Measurements from ENCODE around the gene RING1.
A peak's percentile ranks its signal among the peaks of the same experiment; 100 is the strongest.

RING1 gene

DNA sequence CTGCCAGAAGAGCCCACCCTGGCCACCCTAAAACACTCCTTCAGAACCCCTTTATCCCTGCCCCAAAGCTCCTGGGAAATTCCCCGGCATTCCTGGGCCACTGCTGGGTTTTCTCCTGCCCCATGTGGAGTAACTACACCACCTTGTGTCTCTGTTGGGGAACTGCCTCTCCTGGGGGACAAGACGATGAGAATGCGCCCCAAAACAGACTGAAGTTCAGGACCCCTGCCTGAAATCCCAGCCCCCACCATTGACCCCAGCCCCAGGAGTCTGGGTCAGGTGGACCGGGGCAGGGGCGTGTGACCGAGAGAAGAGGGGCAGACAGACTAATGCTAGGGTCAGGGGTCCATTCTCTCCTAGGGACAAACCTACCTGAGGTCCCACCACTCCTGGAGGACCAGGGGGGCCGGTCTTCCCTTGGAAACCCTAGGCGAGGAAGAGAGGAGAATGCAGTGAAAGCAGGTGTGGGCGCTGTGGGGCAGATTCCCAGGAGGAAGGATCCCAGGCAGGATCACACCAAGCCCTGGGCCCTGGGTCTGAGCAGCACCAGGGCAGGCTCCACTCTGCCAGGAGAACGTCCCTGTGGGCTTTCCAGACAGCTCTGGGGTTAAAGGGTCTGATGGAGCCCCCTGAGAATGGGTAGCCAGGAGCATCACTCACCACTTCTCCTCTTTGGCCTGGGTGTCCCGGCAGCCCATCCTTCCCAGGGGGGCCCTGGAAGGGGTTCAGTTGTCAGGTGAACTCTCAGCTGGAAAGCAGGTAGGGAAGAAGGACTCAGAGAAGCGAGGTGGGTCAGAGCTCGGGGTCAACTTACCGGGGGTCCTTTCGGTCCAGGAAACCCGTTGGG is 35.4 kb upstream of the RING1 start:
- DNase-seq, result peak; percentile 21 to 50

DNA sequence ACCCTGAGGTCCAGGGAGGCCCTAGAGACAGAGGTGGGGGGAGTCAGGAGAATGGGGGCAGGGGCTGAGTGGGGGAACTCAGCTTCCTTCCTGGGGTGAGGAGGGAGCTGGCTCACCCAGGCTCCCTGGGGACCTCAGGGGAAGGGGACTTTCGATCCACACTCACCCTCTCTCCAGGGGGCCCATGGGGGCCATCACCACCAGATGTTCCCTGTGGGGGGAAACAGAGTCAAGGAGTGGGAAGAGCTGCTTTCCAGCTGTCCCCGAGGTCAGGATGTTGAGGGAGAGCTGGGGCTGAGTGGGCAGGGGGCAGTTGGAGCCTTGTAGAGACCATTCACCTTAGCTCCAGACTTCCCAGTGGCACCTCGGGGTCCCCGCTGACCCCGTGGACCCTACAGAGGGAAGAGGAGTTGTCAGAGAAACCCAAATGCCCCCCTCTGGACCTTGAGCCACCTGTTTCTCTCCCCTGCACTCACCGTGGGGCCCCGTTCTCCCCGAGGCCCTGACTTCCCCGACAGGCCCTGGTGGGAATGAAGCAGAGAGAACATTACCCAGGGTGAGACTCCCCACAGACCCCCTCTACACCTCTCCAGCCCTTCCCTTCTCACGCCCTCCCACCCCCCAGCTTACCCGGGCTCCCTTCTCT is 34.6 kb upstream of the RING1 start:
- DNase-seq, result no peak

DNA sequence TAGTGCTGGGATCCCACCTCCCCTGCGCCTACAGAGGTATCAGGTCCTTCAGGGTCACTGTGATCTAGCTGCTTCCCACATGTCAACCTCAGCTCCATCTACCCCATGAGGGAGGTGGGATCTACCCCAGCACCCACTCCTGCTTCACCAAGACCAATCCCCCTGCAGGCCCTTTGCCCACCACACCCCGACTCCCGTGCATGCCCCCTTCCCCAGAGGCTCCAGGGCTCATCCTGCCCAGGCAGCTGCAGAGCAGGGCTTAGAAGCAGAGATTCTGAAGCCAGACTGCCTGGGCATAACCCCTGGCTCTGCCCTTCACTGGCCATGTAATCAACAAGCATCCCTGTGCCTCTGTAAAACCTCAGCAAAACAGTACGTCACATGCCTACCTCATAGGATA is 33.5 kb upstream of the RING1 start:
- DNase-seq, result no peak

DNA sequence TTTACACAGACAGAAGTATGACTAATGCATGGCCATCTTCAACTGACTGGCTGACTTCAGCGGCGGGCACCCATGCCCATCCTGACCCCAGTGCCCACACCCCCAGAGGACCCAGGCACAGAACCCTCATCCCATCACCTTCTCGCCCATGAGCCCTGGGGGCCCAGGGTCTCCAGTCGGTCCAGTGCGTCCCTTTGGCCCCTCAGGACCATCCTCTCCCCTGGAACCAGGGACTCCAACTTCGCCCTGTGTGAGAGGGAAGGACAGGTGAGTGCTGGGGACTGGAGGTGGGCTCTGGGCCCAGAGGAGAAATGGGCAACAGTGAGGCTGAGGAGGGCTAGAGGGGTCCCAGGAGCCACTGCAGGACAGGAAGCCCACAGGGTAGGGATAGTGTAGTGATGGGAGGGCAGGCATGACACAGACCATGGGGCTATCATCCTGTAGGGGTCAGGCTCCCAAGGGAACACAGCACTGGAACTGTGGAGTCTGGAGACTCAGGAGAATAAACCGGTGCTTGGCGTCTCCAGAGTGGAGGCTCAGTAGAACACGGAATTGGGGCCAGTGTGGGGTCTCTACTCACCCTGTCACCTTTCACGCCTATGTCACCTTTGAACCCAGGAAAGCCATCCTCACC is 32.7 kb upstream of the RING1 start:
- no peak for DNase-seq

DNA sequence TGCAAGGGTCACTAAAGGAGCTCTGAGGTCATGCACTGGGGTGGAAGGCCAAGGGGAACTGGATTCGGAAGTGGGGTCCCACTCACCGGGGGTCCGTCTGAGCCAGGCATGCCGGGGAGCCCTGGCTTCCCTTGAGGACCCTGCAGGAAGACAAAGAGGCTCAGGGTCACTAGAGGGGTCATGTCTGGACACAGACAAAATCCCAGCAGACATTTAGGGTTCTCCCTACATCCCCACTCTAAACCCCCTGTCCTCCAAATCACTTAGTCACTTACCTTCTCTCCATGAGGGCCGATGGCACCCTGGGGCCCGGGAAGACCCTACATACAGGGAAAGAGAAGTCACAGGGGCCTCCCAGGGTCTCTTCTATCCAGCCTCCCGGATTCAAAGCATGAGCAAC is 31.4 kb upstream of the RING1 start:
- DNase-seq, result no peak

DNA sequence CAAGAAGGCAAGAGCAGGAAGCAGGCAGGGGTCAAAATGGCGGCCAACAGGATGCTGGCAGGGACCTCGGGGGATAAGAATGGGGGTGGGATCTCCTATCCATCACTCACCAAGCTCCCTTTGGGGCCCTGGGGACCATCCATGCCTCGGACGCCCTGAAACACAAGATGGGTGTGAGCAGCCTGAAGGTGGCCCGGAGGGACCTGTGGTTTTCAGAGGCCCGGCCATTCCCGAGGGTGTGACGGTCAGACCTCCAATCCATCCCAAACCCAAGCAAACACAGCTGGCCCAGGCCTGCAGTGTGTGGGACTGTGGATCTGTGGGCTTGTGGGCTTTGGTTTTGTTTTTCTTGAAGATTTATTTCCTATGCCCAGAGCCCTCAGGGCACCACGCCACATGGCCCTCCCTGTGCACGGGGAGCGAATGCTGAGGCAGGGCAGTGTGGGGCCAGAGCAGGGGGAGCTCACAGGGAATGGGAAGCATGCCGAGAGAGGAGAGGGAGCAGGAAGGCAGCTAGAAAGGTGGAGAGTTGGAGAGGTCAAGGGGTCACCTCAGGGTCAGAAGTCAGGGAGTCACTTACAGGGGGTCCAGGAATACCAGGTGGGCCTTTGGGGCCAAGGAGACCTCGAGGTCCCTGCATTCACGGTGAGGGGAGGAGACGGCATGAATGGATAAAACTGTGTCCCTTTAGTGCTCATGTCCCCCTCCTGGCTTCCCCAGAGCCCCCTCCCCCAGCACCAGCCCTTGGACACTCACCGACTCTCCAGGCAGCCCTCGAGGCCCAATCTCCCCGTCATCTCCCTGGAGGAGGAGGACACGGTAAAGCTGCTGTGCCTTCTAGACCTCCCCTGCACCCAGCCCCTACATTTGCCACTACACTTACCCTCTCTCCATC is 30.5 kb upstream of the RING1 start:
- no peak for DNase-seq

DNA sequence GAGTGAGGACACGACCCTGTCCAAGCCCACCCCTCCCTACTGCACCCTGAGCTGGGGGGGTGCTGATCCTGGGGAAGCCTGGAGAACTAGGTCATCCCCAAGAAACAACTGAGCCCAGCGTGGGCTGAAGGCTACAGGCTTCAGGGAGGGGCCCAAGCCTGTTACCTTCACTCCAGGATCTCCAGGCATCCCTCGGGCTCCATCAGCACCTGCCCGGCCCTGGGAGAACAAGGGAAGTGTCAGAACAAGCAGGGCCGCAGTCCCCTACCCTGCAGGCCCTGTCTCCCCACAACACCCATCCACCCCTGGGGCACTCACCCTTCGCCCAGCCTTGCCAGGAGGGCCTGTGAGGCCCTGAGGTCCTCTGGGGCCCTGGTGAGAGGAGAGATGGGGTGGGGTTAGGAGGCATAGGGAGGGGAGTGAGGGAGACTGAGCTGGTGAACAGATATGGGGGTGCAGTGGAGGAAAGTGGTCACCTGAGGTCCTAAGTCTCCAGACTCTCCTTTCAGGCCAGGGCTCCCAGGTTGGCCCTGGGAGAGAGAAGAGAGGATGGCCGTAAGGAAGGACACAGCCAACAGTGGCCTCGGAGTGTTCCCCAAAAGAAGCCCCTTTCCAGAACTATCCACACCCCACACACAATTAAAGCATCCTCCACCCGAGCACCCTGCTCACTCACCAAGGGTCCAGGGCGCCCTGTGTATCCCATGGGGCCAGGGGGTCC is 29.4 kb upstream of the RING1 start:
- DNase-seq, result no peak

DNA sequence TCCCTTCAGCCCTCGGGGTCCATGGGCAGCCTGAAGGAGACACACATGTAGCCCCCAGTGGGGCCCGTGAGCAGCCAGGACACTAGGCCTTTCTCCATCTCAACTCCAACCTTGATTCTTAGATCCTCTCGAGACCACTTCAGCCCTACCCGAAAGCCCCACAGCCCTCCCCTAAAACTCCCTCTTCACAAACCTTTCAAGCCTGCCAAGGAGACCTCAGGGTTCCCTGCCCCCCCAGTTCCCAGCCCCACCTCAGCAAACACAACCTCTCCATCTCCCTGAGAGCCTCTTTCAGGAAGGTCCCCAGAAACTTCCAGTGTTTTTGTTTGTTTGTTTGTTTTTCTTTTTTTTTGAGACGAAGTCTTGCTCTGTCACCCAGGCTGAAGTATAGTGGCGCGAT is 27.2 kb upstream of the RING1 start:
- no peak for DNase-seq

DNA sequence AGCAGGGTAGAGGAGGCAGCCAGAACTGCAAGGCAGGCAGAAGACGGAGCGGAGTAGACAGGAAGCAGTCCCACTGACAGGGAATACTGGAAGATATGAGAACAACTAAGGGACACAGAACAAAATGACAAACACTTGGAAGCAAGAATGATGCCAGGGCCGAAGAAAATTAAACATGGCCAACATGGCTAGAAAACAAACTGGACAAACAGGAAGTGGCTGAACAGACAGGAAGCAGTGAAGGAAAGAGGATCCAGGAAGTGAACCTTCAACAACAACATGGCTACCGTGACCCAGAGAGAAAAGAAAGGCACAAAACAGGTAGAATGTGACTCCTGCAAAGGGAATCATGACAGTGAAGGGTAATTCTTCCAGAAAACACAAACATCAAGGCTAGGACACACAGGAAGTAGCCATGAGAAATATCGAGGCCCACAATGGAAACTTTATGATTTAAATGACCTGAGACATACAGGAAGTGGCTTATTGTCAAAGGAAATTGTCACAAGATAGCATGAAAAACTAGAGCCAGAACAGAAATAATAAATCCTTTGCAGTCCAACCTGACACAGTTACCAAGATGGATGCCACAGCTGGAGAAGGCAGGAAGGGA is 25.1 kb upstream of the RING1 start:
- peak in 1 of 2 donors; percentile 15 for DNase-seq

DNA sequence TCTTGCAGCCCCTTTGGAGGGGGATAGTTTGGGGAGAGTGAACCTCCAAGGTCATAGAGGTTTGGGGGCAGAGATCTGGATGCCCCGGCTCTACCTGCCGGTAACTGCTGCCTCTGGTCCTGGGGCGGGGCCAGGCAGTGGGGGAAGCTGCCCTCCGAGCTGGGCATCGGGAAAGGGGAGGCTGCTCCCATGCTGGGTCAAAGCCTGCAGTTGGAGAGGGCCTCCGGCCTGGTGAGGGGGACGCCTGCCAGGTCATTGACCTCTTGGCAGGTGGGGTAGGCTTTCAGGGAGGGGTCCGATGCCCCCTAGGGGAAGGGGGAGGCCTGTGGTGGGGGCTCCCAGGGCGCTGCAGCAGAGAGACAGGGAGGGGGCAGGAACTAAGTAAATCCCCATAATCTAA is 23.1 kb upstream of the RING1 start:
- DNase-seq, result no peak

DNA sequence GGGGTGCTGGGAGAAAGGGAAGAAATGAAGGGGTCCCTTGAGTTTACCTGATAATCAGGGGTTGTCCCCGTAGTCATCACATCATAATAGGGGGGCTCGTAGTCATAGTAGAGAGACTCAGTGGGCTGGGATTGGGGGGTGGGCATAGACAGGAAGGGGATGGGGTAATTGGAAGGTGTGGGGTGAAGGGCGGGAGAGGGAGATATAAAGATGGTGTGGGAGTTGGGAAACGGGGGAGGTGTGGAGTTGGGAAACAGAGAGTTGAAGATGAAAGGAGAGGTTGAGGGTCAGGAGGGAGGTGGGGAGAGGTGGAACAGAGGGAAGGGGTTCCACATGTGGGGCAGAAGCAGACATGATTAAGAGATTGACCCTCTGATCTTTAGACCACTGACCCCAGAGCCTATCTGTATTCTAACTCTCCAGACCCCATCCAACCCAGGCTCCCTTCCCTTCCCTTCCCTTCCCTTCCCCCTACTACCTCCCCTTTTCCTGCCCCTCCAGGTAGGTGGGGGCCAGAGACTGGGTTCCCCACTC is 22.6 kb upstream of the RING1 start:
- DNase-seq, result no peak

DNA sequence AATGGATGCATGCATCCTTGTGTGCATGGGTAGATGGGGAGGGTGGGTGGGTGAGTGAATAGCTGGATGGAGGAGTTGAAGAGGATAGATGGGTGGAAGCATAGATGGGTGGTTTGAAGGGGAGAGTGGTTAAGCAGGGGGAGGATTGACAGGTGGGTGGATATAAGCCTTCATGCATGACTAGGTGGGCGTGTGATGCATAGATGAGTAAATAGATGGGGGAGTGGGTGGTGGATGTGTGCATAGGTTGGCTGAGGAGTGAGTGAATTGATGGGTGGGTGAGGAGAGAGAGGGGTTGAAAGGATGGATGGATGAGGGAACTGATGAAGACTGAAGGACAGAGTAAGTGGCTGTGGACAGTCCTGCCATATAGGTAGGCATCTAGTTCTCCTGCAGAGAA is 20.5 kb upstream of the RING1 start:
- DNase-seq, result no peak

DNA sequence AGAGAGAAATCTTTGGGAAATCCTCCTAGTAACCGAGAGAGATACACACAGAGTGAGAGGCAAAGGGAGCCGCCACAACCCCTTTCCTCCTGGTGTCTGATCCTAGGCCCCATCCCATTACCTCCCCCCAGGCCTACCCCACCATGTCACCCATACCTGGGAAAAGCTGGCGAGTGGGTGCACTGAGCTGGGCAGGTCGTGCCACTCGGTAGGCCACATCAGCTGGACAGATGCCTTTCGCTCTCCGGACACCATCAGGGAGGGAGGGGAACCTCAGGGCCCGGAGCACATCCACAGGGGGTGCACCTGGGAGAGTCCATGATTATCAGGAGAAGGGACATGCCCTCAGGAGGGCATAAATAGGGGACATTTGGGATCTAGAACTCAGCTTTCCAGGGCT is 19.1 kb upstream of the RING1 start:
- DNase-seq, result no peak

DNA sequence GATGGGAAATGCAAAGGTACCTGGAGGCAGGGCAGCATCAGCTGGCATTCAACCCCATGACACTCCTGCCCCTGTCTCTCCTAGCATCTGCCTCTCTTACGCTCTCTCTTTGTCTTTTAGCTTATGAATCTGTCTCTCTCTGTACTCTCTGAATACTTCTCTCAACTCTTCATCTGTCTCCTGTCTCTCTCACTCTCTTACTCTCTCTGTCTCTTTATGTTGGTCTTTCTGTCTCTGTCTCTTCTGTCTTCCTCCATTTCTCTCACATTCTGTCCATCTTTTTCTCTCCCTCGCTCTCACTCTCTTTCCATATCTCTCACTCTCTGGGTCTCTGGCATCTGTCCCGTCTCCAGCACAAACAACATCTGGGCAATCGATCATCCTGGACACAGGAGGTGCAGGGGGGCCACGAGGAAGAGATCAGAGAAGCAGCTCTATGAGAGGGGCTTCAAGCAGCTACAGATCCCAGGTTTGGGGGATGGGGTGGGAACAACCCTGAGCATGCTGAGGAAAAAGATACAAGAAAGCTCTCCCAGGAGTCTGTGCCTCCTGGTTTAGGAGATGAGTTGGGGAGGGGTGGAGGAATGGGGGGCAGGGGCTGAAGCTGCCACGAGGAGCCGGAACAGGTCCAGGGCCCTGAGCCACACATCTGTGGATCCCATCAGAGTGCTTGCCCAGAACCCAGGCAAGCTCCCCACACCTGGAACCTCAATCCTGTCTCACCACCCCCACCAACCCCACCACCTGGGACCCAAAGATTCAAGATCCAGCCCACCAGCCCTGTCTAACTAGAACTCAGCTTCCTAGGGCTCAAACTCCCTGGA is 18.5 kb upstream of the RING1 start:
- DNase-seq, result no peak

DNA sequence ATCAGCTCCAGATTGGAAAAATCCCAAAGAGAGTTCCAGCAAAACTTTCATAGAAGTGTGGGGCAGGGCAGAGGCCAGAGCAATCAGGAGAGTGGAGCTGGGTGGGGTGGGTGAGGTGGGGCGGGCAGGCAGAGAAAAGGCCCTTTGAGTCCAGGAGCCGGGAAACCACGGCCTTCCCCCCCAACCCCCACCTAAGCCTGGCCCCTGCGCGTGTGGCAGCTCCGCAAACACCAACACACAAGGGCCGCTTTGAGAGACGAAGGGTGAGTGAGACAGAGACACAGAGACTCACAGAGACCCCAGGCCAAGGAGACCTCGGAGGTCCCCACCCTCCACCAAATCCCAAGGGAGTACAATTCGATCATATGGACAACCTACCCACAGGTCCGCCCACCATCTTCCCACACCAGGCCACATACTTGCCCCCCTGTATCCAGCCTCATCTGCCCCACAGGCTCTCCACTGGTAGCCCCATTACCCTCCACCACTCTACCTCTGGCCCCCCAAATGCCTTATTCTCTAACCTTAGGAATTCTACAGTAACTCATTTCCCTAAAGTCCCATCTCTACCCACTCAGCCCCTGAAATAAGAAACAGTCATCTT is 17.7 kb upstream of the RING1 start:
- DNase-seq, result no peak

DNA sequence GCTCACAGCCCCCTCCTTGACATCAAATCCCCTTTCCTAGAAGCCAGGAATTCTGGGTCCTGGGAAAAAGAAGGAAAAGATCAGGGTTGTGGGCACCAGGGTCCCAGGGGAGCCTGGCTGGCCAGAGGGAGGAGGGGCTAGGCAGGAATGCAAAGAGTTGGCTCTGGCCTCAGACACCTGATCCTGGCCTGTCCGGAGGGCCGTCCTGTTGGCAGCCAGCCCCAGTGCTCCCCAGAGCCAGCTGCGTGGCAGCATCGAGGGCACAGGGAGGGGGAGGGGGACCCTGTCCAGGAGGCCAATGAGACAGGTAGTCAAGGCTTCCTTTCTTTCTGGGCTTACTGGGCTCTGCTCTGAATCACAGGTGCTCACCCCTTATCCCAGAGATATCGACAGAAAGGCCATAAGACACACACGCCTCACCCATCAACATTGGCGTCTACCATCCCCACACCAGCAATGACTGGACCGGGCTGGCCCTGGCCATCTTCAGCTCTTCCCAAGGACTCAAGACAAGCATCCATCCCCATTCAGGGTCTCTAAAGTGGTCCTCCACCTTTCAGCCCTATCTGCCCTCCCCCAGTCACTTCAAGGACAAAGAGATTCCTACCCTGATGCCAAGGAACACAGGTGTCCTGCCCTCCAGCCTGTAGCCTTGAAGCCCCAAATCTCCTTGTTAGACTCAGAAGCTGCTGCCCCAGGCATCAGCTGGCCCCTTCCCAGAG is 16.8 kb upstream of the RING1 start:
- DNase-seq, result no peak

DNA sequence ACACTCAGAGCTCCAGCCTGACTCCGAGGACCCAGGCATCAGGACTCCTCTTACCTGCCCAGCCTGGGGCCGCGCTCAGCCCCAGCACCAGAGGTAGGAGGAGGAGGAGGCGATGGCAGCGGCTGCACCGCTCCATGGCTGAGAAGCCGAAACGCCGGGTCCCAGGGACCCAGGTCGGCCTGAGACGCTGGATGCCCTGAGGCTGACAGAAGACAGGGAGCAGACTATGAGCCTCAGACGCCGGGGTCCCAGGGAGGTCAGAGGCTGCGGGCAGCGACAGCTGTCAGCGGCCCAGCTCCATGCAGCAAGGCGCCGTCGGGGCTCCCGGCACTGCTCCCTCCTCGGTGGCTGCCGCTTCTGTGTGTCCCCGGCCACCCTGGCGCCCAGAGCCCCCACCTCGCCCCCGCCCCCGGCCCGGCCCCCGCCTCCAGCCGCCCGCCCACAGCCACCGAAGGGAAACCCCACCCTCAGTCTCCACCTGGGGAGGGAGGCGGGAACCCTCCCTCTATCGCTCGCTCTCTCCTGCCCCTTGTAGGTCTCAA is 16.1 kb upstream of the RING1 start, which contains the start of gene COL11A2:
Gene COL11A2, minus strand, starts transcription at position 363 of the 542 bp plus-strand sequence. Its CDS starts 227 bp downstream, at position 136.
- DNase-seq, result no peak

DNA sequence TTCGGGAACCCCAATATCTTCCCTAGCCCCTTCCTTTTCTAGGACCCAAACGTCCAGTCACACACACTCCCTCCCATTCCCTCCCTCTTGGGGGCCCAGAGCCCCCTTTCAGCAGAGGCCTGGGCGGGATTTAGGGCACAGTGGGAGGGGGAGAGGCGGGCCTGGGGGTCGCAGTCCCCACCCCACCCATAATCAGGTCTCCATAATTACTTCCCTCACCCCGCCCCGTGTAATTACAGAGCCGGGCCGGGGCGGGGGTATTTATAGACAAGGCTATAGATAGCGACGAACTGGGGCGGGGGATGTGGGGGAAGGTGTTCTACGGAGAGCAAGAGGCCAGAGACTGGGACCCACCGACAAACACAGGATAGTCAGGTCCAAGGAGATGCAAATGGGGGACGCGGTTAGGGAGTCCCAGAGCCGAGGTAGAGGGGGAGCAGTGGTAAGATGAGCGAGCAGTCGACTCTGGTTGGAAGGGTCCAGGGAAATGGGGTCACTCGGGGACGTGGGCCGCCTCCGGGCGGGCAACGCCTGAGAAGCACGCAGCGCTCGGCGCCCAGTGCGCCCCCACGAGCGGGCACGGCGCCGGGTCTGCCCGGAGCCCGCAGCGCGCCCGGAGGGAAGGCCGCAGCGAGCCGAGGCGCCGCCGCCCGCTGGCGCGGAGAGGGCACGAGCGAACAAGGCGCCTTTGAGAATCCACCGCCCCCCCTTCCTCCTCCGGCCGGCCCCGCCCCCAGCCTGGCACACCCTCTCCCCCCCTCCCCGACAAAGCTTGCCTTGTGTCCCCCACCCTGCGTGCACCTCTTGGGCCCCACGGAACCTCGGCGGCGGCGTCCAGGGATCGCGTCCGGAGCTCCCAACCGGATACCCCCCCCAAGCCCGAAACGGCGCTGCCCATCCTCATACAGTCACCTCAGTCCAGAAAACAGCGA is 15.4 kb upstream of the RING1 start:
- DNase-seq, result no peak
